Activated CD4-positive, alpha-beta T cell treated with anti-CD3 and anti-CD28 coated beads, Interleukin-2, amount 50 U/mL, for 48 hours (primary cell): ENCODE results near the gene RASSF7.

Experiments used
- DNase-seq, 2 experiments: peaks; one replicate each; pipeline ENCODE4 v3.0.0-alpha.2; 2020

RASSF7 gene

GRCh38 chr11:532986-533585, 27.7 kb upstream of the RASSF7 start:
- DNase-seq = no peak

GRCh38 chr11:533586-534395, 27.0 kb upstream of the RASSF7 start:
- no peak for DNase-seq

GRCh38 chr11:534396-535209, 26.2 kb upstream of the RASSF7 start:
- peak; percentile 35 to 52 for DNase-seq

- no peak for DNase-seq
Measured at GRCh38 chr11:535210-535518, 25.6 kb upstream of the RASSF7 start.

GRCh38 chr11:535519-536454, 25.0 kb upstream of the RASSF7 start, which contains the start of gene HRAS:
HRAS (minus strand) TSS chr11:535576.
- peak; percentile 95 for DNase-seq

- peak; percentile 88 to 92 for DNase-seq
Measured at GRCh38 chr11:536841-537621, 23.7 kb upstream of the RASSF7 start, which contains the start of gene LRRC56. LRRC56 (plus strand) TSS chr11:537527; CDS start chr11:540685, 3,158 bp downstream.

GRCh38 chr11:537622-538430, 22.9 kb upstream of the RASSF7 start:
- no peak for DNase-seq

GRCh38 chr11:538431-539051, 22.2 kb upstream of the RASSF7 start:
- DNase-seq = no peak

- DNase-seq = no peak
Measured at GRCh38 chr11:539971-540481, 20.7 kb upstream of the RASSF7 start.

- DNase-seq = no peak
Measured at GRCh38 chr11:540583-541432, 20.0 kb upstream of the RASSF7 start.

GRCh38 chr11:541433-541885, 19.3 kb upstream of the RASSF7 start:
- no peak for DNase-seq

GRCh38 chr11:544817-545166, 16.0 kb upstream of the RASSF7 start:
- DNase-seq = no peak

- no peak for DNase-seq
Measured at GRCh38 chr11:545171-545570, 15.6 kb upstream of the RASSF7 start.

GRCh38 chr11:548700-549603, 11.8 kb upstream of the RASSF7 start:
- DNase-seq = no peak

GRCh38 chr11:550021-550745, 10.6 kb upstream of the RASSF7 start:
- DNase-seq = no peak

- no peak for DNase-seq
Measured at GRCh38 chr11:550746-551085, 10.1 kb upstream of the RASSF7 start.

- DNase-seq = no peak
Measured at GRCh38 chr11:551131-551530, 9.6 kb upstream of the RASSF7 start.
